Stimulated activated CD4-positive, alpha-beta T cell treated with anti-CD3 and anti-CD28 coated beads, TNF-alpha, amount 100 ng/mL, for 1 hour (primary cell): ENCODE results near the gene ADCY2.
"Not testable (repeated sequence)": the region's sequence is repeated elsewhere in the genome, so short reads cannot be mapped to it uniquely, and the experiment has no call there.

Experiments
- DNase-seq, 3 donors: peaks; one replicate each; pipeline ENCODE4 v3.0.0-alpha.2; 2020; ENCODE audit warnings: low read depth in 3 of 3, low spot score in 1 of 3

The ADCY2 gene

GRCh38 chr5:7395432-7395946, 449 bp upstream of the ADCY2 start:
- DNase-seq, result no peak

- DNase-seq, result no peak
Measured at GRCh38 chr5:7396713-7397454, 946 bp downstream of the ADCY2 start.

GRCh38 chr5:7397937-7398336, 2.0 kb downstream of the ADCY2 start:
- DNase-seq, result no peak

- DNase-seq, result no peak
Measured at GRCh38 chr5:7398596-7399280, 2.8 kb downstream of the ADCY2 start.

GRCh38 chr5:7405277-7405676, 9.3 kb downstream of the ADCY2 start:
- no peak for DNase-seq

GRCh38 chr5:7410936-7411511, 15.1 kb downstream of the ADCY2 start:
- no peak for DNase-seq

GRCh38 chr5:7412409-7412808, 16.5 kb downstream of the ADCY2 start:
- DNase-seq, result no peak

- DNase-seq, result no peak
Measured at GRCh38 chr5:7415123-7415522, 19.2 kb downstream of the ADCY2 start.

- DNase-seq, result no peak
Measured at GRCh38 chr5:7415587-7416535, 19.9 kb downstream of the ADCY2 start.

GRCh38 chr5:7418276-7418675, 22.3 kb downstream of the ADCY2 start:
- DNase-seq, result no peak

GRCh38 chr5:7419367-7419766, 23.4 kb downstream of the ADCY2 start:
- no peak for DNase-seq

- no peak for DNase-seq
Measured at GRCh38 chr5:7419846-7420245, 23.9 kb downstream of the ADCY2 start.

- DNase-seq, result no peak
Measured at GRCh38 chr5:7420510-7421280, 24.8 kb downstream of the ADCY2 start.

GRCh38 chr5:7422316-7423106, 26.6 kb downstream of the ADCY2 start:
- no peak for DNase-seq

- DNase-seq, result not testable (repeated sequence)
Measured at GRCh38 chr5:7423231-7423630, 27.3 kb downstream of the ADCY2 start.

- no peak for DNase-seq
Measured at GRCh38 chr5:7425830-7426229, 29.9 kb downstream of the ADCY2 start.

- no peak for DNase-seq
Measured at GRCh38 chr5:7426284-7426683, 30.3 kb downstream of the ADCY2 start.

- DNase-seq, result no peak
Measured at GRCh38 chr5:7434914-7435313, 39.0 kb downstream of the ADCY2 start.

- DNase-seq, result no peak
Measured at GRCh38 chr5:7435503-7435902, 39.6 kb downstream of the ADCY2 start.

- DNase-seq, result no peak
Measured at GRCh38 chr5:7436521-7436920, 40.6 kb downstream of the ADCY2 start.
